Glomerular visceral epithelial cell (primary cell): Measurements from ENCODE around the gene WDR36.
A peak's percentile ranks its signal among the peaks of the same experiment; 100 is the strongest.

Experiments used
- DNase-seq: peaks from one replicate; pipeline ENCODE4 v3.0.0-alpha.2; 2016; ENCODE audit errors: extremely low spot score

Gene WDR36

GRCh38 chr5:111092062-111092853, at the start of gene WDR36:
TSS of gene WDR36 (plus strand) at chr5:111092348. CDS start at chr5:111092457, 109 bp downstream.
- DNase-seq = peak; percentile 94

GRCh38 chr5:111043712-111044506, 48.2 kb upstream of the WDR36 start:
- peak; percentile 41 for DNase-seq

GRCh38 chr5:111058064-111058463, 34.1 kb upstream of the WDR36 start:
- no peak for DNase-seq

DNA sequence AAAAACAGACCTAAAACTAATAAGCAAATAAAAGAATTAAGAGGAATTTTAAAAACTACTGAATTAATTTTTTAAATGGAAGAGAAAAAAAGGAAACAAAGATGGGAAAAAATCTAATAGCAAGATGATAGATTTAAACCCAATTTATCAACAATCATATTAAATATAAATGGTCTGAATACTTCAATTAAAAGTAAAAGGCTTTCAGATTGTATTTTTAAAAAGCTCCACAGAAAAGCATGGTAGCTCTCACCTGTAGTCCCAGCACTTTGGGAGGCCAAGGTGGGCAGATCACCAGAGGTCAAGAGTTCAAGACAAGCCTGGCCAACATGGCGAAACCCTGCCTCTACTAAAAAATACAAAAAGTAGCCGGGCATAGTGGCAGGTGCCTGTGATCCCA, 32.0 kb upstream of the WDR36 start:
- no peak for DNase-seq

- no peak for DNase-seq
Measured at GRCh38 chr5:111061618-111062017, 30.5 kb upstream of the WDR36 start.

- peak; percentile 47 for DNase-seq
Measured at GRCh38 chr5:111063709-111064322, 28.3 kb upstream of the WDR36 start.

DNA sequence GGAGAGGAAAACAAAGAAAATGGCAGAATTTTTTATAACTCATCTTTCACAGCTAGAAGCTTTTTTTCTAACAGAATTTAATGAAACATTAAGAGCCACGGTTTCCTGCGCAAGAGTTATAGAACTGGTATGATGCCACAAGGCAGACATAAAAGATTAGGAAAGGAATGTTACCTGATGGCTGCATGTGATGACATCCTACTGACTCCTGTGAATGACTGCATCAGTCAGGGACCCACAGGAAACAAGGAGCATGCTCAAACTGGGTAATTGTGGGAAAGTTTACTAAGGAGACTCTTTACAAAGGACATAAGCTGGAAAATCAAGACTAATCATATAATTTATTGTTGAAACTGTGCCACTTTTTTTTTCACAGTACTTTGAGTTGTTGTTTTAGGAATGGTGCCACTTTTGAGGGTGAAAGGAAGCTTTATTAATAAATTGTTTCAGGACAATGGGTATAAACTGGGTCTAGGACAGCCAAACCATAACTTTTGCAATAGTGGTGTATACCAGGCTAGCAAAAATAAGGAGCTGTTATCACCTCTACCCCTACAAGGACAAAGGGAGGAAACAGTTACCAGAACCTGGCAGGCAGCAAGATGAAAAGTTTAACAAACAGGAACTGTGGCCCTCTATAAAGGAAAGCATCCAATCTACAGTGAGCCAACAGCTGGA, 25.7 kb upstream of the WDR36 start:
- DNase-seq = no peak

DNA sequence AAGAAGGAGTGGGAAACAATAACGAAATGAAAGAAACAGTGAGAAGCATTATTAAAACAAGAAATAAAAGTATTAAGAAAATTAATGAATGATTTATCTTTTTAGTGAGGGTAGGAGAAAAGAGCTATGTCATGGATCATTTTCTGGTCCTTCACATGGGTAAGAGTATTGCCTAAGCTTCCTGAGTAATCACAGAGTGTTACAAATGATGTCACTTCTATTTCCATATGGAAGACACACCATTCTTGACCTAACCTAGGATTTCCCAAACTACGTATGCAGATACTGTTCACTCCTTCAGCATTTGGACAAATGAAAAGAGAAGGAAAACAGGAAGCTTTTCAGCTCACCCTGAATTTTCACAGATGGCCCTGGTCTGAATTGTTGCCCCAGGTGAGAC, 23.9 kb upstream of the WDR36 start:
- no peak for DNase-seq

GRCh38 chr5:111069839-111070238, 22.3 kb upstream of the WDR36 start:
- no peak for DNase-seq

DNA sequence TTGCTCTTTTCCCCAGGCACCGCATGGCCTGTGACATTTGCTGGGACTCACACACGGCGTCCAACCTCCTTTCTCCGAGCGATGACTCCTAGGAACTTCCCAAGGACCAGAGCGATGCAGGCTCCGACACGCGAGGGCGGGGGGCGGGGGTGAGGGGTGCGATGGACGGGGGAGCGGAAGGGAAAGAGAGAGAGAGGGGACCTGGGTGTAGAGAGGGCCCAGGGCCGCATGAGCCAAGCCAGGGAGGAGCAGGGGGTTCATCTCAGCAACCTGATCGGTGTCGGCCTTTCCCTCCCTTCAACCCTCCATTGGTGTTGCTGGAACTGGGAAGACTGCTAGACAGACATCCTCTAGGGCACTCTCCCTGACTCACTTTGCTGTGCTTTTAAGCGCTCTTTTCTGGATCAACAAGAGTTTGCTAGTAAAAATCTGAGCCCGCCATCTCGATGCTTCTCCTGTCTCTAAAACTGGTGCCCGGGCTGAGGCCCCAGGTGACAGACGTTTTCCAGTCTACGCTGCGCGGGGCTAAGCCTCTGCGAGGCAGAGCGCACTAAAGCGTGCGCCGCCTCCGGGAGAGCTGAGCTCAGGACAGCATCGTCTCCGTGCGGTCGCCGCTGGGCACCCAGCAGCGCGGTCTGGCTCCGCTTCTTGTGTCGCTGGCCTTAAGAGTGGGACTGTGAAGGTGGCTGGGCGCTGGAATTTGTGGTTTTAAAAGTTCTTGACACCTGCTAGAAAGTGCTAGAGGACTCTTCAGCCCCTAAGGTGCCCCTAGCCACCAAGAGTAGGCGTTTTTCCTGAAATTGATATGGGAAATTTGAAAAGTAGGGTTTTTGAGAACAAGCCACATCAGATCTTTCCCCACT, 21.6 kb upstream of the WDR36 start:
- DNase-seq = no peak

GRCh38 chr5:111071413-111071812, 20.7 kb upstream of the WDR36 start, which contains the start of gene TSLP:
TSS of gene TSLP (plus strand) at chr5:111071713. CDS start at chr5:111071891, 178 bp downstream.
- no peak for DNase-seq

- no peak for DNase-seq
Measured at GRCh38 chr5:111072949-111073682, 19.0 kb upstream of the WDR36 start.

- no peak for DNase-seq
Measured at GRCh38 chr5:111074244-111074643, 17.9 kb upstream of the WDR36 start.

DNA sequence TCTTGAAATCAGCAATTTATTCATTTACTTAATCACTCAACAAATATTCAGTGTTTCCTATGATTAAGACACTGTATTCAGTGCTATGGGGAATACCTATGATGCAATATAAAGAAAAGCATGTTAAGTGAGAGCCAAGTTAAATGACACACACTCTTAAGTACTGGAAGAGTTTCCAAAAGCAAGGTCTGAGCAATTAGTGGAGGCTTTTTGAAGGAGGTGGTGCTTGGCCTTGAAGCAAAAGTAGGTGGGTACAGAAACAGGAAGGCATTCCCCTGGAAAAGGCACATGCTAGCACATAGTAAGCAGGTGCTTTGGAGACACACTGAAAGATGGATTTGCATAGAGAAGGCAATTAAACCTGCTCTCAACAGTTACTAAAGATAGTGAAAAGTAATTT, 16.6 kb upstream of the WDR36 start:
- peak; percentile 25 for DNase-seq

GRCh38 chr5:111076091-111076490, 16.1 kb upstream of the WDR36 start:
- DNase-seq = no peak

DNA sequence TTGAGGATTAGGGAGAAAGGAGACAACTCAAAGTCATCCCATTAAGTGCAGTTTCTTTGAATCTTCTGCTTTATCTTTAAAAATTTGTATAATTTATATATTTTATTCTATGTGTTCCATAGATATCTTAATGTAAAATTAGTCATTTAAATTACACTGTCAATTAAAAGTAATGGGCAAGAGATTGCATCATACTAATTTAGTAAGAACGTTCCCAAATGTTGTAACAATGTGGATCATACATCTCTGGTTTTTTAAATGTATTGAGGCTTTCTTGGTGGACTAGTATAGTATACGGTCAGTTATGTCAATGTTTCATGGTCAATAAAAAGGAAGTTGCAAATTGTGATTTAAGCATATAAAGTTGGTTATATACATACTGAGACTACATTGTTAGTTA, 14.5 kb upstream of the WDR36 start:
- no peak for DNase-seq

GRCh38 chr5:111079846-111080245, 12.3 kb upstream of the WDR36 start:
- no peak for DNase-seq

- DNase-seq = no peak
Measured at GRCh38 chr5:111083323-111083722, 8.8 kb upstream of the WDR36 start.

GRCh38 chr5:111095982-111096381, 3.8 kb downstream of the WDR36 start:
- DNase-seq = no peak

DNA sequence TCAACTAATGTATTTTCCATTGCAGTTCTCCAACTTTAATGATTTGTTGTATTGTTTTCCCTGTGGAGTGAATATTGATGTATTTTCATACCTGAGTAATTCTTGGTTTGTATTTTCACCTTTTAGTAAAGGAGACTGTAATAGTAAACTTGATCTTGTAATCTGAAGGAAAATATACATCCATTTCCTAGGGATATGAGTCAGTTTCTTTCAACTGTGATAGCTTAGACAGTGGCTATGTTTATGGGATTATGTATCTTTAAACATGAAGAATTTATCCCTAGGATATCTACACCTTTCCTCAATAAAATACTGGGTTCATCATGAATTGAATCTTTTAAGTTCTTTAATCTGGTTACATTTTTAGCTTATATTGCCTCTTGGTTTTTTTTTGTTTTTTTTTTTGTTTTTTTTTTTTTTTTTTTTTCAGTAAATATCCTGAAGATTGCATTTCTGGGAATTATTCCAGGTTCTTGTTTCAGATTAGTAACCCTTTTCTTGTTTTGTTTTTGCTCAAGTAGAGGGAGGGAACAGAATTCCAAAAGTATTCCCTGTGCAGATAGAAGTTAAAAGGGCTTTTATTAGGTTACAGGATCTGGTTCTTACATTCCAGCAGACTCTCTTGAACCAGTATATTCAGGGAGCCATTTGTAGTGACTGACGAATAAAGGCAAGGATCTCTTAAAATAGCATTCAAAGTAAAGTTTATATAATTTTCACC, 7.1 kb downstream of the WDR36 start:
- DNase-seq = no peak
